MG63 (cell line): ENCODE results near the gene CEMIP2. TPM values are rescaled to one million over a fixed set of nuclear protein-coding genes. Genes with fewer than 3 reads are reported as not detected.
"Not testable (repeated sequence)": the region's sequence is repeated elsewhere in the genome, so short reads cannot be mapped to it uniquely, and the experiment has no call there.

Experiments
- DNase-seq: peaks from one replicate; pipeline ENCODE4 v3.0.0-alpha.2; 2020
- H3K27me3 ChIP-seq: fragments of 250-450 bp; sonication (Bioruptor Pico); 2 replicates; pipeline ENCODE4 v1.5.1; 2020; ENCODE audit warnings: mild to moderate bottlenecking, moderate library complexity
- H3K36me3 ChIP-seq: fragments of 250-450 bp; sonication (Bioruptor Pico); 2 replicates; pipeline ENCODE4 v1.5.1; 2020; ENCODE audit warnings: mild to moderate bottlenecking, moderate library complexity
- H3K4me3 ChIP-seq: fragments of 250-450 bp; sonication (Bioruptor Pico); 2 replicates; pipeline ENCODE4 v1.5.1; 2020; ENCODE audit warnings: mild to moderate bottlenecking, moderate library complexity
- H3K9me3 ChIP-seq: fragments of 250-450 bp; sonication (Bioruptor Pico); 2 replicates; pipeline ENCODE4 v1.5.1; 2020; ENCODE audit warnings: mild to moderate bottlenecking, moderate library complexity
- total RNA-seq: library from RNA; depleted of rRNA; stranded (reverse); fragments of >200 nt; shearing (Covaris generic); gene quantifications from 2 replicates; pipeline ENCODE4 v1.2.3, GENCODE V29; 2014; ENCODE audit warnings: low replicate concordance

CEMIP2 gene
- total RNA-seq, 1 experiment from 2014 or later, result 7.8 TPM

DNA sequence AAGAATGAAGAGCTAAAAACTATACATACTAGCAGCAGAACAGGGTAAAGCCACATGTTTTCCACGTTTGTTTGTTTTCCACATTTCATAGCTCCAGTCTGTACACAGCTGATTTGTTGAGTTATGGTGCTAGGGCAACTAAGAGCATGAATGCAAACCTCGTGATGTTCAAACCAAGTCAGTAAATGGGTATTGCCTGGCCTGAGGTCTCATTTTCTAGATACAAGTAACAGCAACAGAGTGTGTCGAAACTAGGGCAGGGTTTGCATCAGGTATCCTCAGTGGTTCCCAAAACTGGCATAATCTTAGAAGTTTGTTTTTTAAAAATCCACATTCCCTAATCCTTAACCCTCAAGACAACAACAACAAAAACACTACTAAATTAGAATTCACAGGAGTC, 89.3 kb downstream of the CEMIP2 start:
- DNase-seq, result no peak
- no peaks in the 10 kb centered on the region for H3K36me3 ChIP-seq
- no peak overlapping the region for H3K4me3 ChIP-seq

DNA sequence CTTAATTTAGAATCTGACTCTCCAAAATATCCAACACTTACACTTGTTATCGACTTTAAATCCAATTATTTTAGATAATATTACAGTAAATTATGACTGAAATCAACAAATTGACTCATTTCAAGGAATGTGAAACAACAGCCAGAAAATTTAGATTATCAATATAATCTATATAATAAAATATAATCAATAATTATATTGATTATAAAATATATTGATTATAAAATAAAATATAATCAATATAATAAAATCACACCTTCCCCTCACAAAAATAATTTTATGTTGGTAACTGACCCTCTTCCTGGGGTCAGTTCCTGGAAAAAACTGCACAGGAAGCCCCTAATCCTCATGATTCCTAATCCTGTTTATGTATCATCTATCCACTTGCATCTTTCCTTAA, 91.1 kb downstream of the CEMIP2 start:
- Histone ChIP-seq H3K36me3 (no peaks in the 10 kb centered on the region), H3K4me3 (no peak overlapping the region), H3K27me3 (no peaks in the 10 kb centered on the region), H3K9me3 (no peaks in the 10 kb centered on the region)
- no peak for DNase-seq

More for the DNA sequence above, 89.3 kb downstream of the CEMIP2 start:
- Histone ChIP-seq H3K9me3 (no peaks in the 10 kb centered on the region), H3K27me3 (no peaks in the 10 kb centered on the region)

DNA sequence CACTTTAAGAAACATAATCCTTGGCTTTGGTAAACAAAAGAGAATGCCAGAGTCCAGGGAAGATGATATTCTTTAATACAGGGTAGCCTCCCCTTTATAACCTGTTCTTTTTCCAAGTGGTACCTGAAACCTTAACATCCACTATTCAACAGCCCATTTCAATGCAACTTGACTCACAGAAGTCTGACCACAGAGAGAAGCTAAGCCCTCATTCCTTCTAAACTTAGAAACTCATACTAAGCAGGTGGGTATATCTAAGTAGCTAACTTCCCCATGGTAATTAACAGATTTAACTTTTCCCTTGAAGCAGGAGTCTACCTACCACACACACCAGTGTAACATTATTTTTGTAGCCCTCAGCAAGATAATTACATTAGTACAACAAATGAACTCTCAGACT, 91.9 kb downstream of the CEMIP2 start:
- H3K9me3 ChIP-seq, result no peaks in the 10 kb centered on the region
- DNase-seq, result no peak

DNA sequence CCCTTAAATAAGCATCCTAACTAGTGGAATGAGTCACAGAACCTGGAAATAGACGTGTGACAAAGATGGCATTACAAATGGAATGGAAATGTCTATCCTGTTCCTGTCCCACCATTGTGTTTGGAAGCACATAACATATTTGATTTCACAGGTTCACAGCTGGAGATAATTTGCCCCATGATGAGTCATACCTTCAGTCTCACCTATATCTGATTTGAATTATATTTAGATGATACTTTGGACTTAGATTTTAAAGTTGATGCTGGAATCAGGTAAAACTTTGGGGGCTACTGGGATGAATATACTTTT, 92.5 kb downstream of the CEMIP2 start:
- no peak overlapping the region for H3K4me3 ChIP-seq
- no peak for DNase-seq
- H3K27me3 ChIP-seq, result no peaks in the 10 kb centered on the region
- no peaks in the 10 kb centered on the region for H3K9me3 ChIP-seq
- no peaks in the 10 kb centered on the region for H3K36me3 ChIP-seq

More for the DNA sequence above, 91.9 kb downstream of the CEMIP2 start:
- no peak overlapping the region for H3K4me3 ChIP-seq
- H3K36me3 ChIP-seq, result no peaks in the 10 kb centered on the region
- no peaks in the 10 kb centered on the region for H3K27me3 ChIP-seq

DNA sequence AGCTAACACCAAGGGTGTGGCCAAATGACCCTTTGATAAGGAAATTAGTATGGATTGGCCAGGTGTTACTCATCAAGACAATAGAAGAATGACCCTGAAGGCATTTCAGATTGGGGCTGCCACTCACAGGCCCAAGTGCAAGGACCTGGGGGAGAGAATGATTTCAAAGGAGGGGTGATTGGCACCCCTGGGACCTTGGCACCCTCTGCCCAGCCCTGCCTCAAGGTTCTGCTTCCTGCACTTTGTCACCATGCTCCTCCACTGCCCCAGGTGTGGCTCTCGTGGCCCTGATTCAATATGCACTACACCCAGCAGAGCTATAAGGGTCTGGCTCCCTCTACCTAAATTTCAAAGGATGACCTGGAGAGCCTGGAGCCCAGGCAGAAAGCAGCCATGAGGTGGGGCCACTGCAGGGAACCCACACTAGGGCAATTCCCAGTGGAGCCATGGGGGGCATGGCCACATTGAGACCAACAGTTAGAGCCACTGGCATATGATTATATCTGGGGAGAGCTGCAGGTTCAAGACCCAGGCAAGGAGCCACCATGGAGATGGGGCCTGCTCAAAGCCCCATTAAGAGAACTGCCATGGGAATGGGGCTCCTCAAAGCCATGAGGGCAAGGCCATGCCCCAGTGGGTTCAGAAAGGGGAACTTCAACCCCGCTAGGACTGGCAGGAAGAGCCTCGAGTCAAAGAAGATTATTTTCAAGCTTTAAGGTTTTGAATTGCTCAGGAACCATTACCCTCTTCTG, 93.0 kb downstream of the CEMIP2 start:
- H3K36me3 ChIP-seq, result no peaks in the 10 kb centered on the region
- DNase-seq, result no peak
- H3K4me3 ChIP-seq, result no peak overlapping the region
- no peaks in the 10 kb centered on the region for H3K27me3 ChIP-seq
- H3K9me3 ChIP-seq, result no peaks in the 10 kb centered on the region

DNA sequence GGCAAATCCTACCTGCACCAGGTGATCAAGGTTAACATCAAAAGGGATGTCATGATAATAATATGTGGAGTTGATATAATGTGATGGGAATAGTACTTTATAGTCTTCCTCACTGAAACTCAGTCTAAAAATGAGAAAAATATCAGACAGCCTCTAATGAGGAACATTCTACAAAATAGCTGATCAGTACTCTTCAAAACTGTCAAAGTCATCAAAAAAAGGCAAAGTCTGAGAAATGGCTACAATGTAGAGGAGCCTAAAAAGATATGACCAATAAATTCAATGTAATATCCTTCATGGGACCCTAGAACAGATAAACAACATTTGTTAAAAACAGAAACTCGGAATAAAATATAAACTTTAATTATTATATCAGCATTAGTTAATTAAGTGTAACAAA, 95.7 kb downstream of the CEMIP2 start:
- Histone ChIP-seq H3K4me3 (no peak overlapping the region), H3K9me3 (no peaks in the 10 kb centered on the region), H3K36me3 (no peaks in the 10 kb centered on the region), H3K27me3 (no peaks in the 10 kb centered on the region)
- no peak for DNase-seq

DNA sequence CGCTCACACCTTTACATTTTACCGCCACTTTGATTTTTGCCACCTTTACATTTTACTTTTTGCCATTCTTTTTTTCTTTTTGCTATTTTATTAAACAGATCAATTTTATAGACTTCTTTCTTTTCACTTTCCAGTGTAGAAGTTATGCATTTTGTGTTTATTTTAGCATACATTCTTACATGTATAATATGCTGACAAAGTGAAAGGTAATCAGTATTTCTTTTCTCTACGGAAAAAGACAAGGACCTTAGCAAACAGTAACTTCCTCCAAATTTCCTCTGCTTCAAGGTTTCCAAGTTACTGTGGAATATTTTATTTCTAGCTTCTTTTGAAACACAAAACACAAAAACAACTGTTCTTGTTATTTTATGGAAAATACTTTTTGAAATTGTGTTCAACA, 97.0 kb downstream of the CEMIP2 start:
- Histone ChIP-seq H3K4me3 (no peak overlapping the region), H3K9me3 (no peaks in the 10 kb centered on the region), H3K36me3 (no peaks in the 10 kb centered on the region), H3K27me3 (no peaks in the 10 kb centered on the region)
- DNase-seq, result no peak

DNA sequence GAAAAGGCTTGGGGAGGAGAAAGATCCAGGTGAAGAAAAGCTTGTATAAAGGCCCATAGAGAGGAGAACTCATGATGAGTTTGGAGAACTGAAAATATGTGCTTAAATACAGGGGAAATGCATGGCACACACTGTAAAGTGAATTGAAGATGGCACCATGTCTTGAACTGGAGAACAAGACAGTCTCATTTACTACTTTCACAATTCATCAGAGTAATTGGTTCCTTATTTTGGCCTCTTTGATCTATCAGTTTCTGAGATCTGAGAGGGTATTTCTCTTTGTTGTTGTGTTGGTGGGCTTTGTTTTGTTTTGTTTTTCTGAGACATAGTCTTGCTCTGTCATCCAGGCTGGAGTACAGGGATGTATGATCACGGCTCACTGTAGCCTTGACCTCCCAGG, 98.2 kb downstream of the CEMIP2 start:
- Histone ChIP-seq H3K4me3 (no peak overlapping the region), H3K36me3 (no peaks in the 10 kb centered on the region), H3K27me3 (no peaks in the 10 kb centered on the region), H3K9me3 (no peaks in the 10 kb centered on the region)
- no peak for DNase-seq

DNA sequence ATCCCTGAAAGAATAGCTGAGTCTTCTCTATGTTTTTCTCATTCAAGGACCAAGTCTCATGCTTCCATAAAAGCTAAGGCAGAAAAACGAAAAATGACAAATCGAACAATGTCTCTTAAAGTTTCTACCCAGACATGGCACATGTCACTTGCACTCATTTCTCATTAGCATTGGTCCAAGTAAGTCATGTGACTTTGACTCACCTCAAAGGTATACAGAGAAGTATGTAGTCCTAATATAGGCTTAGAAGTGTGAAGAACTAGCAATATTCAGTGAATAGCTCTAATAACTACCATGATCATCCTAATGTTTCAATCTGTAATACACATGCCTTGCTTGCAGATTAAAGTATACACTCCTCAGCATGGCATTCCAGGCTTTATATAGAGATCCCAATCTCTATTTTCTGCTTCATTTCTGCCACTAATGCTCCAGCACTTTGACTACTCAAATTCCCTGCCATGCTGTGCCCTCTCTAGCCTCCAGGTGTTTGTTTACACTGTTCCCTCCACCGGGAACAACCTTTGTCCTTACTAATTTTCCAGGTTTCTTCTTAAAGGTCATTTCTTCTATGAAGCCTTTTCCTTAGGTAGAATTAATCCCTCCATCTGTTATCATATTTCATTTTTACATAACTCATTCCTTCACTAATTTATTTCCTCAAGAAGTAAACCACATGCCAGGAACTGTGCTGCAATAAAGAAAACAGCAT, 98.9 kb downstream of the CEMIP2 start:
- no peaks in the 10 kb centered on the region for H3K9me3 ChIP-seq
- DNase-seq, result no peak
- no peak overlapping the region for H3K4me3 ChIP-seq
- H3K36me3 ChIP-seq, result no peaks in the 10 kb centered on the region
- H3K27me3 ChIP-seq, result no peaks in the 10 kb centered on the region

DNA sequence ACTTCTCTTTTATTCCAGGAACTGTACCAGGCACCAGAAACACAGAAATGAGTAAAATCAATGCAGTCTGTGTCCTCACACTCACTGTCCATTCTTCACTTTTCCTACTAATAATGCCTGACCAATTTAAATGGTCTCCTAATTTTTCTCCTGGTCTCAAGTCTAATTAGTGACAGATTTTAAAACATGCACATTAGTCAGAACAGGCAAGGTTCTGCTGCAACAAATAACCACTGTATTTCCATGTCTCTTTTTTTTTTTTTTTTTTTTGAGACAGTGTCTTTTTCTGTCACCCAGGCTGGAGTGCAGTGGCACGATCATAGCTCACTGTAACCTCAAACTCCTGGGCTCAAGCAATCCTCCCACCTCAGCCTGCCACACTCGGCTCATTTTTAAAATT, 99.6 kb downstream of the CEMIP2 start:
- Histone ChIP-seq H3K36me3 (no peaks in the 10 kb centered on the region), H3K4me3 (no peak overlapping the region), H3K27me3 (no peaks in the 10 kb centered on the region), H3K9me3 (no peaks in the 10 kb centered on the region)
- no peak for DNase-seq

DNA sequence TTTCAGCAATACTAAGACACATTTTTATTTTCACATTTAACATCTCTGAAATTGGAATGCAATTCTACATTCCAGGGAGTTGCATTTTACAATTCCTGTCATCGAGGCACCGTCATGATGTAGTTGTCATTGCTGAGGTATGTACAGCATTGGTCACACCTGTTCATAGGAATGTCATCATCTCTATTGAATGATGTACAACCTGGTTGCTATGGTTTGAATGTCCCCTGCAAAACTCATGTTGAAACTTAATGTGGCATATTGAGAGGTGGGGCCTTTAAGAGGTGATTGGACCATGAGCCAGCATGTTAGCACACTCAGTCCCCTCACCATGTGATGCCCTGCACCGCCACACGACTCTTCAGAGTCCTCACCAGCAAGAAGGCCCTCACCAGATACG, 103.1 kb downstream of the CEMIP2 start:
- no peaks in the 10 kb centered on the region for H3K36me3 ChIP-seq
- DNase-seq, result no peak
- no peaks in the 10 kb centered on the region for H3K27me3 ChIP-seq
- H3K9me3 ChIP-seq, result no peaks in the 10 kb centered on the region
- H3K4me3 ChIP-seq, result no peak overlapping the region

DNA sequence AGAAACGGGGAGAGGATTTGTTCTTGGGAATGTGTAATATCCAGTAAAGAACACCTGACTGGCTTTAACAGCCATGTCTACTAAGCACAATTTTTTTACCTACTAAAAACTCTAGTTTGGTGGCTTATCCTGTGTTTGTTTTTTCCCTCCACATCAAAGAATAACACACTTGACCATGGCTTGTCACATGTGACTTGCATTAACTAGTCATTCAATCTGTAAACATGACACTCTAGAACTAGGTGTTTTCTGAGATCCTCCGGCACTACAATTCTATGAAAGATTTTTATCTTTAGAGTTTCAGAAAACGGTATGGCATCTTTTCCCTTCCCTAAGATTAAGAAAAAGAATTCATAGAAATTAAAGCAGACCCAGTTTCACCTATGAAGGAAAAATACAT, 103.7 kb downstream of the CEMIP2 start:
- no peak for DNase-seq
- H3K9me3 ChIP-seq, result no peaks in the 10 kb centered on the region

DNA sequence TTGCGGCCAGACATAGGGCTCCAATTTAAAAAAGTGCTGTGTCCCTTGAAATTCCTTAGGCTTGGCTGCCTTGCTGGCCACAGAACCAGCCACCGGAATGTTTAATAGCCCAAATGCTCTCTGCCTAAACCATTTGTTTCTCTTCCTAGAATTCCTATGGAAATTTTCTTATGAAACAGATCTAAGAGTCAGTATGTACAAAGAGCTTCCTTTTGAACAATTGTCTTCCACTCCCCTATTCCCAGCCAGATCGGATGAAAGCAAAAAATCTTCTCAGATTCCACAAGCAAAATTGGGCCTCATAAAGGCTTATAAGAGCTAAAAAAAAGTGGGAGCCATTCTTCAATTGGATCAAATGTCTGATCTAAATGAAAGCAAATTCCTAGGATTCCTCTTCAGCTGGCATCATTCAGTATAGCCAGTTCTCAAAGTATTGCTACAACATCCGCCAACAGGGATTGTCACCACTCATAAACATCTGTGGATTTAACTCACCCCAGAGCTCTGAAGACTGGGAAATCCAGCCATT, 104.3 kb downstream of the CEMIP2 start:
- Histone ChIP-seq H3K36me3 (no peaks in the 10 kb centered on the region), H3K27me3 (no peaks in the 10 kb centered on the region), H3K9me3 (no peaks in the 10 kb centered on the region), H3K4me3 (no peak overlapping the region)
- no peak for DNase-seq

More for the DNA sequence above, 103.7 kb downstream of the CEMIP2 start:
- no peak overlapping the region for H3K4me3 ChIP-seq
- no peaks in the 10 kb centered on the region for H3K27me3 ChIP-seq
- H3K36me3 ChIP-seq, result no peaks in the 10 kb centered on the region

DNA sequence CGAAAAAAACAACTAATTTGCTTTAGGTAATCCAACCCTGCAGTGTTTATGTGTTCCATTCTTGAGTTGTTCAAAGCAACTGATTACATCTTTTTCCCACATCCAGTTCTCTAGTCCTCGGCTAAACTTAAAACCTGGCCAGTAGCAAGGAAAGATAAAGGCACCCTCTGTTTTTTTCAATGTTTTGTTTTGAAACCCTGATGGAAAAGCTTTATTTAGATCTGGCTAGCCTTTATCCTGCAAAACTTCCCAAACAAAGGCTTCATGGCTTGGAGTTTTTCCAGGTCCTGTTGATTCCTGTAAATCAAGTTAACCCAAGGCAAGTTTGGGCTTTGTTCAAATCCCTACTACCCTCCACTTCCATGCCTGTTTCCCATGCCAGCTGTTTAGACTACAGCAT, 105.1 kb downstream of the CEMIP2 start:
- no peak overlapping the region for H3K4me3 ChIP-seq
- no peaks in the 10 kb centered on the region for H3K9me3 ChIP-seq
- H3K27me3 ChIP-seq, result no peaks in the 10 kb centered on the region
- DNase-seq, result no peak
- H3K36me3 ChIP-seq, result no peaks in the 10 kb centered on the region

DNA sequence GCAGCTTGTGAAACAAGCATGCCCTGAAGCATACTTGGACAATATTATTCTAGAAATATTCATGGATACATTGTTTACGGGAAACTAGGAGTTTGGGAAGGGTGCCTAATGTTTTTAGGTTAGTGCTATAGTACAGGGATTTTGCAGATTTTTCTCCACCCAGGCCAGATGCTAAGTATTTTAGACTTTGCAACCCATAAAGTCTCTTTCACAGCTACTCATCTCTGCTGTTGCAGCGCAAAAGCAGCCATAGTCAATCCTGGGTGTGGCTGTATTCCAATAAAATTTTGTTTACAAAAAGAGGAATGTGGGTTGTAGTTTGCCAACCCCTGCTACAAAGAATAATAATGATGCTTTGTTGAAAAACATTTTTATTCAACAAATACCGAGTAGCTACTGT, 106.2 kb downstream of the CEMIP2 start:
- Histone ChIP-seq H3K4me3 (no peak overlapping the region), H3K27me3 (no peaks in the 10 kb centered on the region), H3K36me3 (no peaks in the 10 kb centered on the region), H3K9me3 (no peaks in the 10 kb centered on the region)
- no peak for DNase-seq

DNA sequence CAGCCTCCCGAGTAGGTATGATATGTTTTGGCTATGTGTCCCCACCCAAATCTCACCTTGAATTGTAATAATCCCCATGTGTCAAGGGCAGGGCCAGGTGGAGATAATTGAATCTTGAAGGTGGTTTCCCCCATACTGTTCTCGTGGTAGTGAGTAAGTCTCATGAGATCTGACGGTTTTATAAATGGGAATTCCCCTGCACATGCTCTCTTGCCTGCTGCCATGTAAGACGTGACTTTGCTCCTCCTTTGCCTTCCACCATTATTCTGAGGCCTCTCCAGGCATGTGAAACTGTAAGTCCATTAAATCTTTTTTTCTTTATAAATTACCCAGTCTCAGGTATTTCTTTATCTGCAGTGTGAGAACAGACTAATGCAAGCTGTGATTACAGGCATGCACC, 111.0 kb downstream of the CEMIP2 start:
- H3K27me3 ChIP-seq, H3K36me3 ChIP-seq, DNase-seq, H3K9me3 ChIP-seq, H3K4me3 ChIP-seq: not testable (repeated sequence)

DNA sequence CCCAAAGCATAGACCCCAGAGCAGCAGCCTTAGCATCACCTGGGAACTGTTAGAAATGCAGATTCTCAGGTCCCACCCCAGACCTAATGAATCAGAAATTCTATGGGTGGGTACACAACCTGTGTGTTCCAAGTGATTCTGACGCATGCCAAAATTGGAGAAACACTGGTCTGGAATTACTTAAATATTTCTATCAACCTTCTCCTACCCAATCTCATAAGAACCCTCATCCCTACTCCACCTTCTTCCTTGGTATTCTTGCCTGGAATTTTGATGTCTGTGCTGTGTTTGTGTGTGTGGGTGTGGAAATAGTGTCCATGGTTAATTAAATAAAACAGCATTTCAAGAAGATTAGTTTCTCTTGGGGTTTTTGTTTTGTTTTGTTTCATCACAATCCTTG, 111.8 kb downstream of the CEMIP2 start:
- H3K36me3 ChIP-seq, result no peaks in the 10 kb centered on the region
- DNase-seq, result no peak
- no peaks in the 10 kb centered on the region for H3K9me3 ChIP-seq
- H3K27me3 ChIP-seq, result no peaks in the 10 kb centered on the region
- no peak overlapping the region for H3K4me3 ChIP-seq

DNA sequence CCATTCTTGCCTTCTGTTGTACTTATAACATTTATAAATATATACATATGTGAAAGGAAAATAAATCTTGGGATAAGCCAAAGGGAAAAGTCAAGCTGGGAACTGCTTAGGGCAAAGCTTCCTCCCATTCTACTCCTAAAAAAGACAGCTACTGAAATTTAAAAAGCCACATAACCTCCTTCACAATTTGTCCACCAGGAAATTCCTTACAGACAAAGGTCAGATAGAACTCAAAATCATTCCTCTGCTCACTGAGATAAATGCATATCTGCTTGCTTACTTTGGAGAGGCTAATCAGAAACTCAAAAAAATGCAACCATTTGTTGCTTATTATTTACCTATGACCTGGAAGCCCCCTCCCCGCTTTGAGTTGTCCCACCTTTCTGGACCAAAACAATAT, 112.5 kb downstream of the CEMIP2 start:
- H3K36me3 ChIP-seq, result no peaks in the 10 kb centered on the region
- H3K4me3 ChIP-seq, result no peak overlapping the region
- DNase-seq, result no peak
- H3K9me3 ChIP-seq, result no peaks in the 10 kb centered on the region
- no peaks in the 10 kb centered on the region for H3K27me3 ChIP-seq
